ENCODE data around the gene STAT3.

The STAT3 gene

DNA sequence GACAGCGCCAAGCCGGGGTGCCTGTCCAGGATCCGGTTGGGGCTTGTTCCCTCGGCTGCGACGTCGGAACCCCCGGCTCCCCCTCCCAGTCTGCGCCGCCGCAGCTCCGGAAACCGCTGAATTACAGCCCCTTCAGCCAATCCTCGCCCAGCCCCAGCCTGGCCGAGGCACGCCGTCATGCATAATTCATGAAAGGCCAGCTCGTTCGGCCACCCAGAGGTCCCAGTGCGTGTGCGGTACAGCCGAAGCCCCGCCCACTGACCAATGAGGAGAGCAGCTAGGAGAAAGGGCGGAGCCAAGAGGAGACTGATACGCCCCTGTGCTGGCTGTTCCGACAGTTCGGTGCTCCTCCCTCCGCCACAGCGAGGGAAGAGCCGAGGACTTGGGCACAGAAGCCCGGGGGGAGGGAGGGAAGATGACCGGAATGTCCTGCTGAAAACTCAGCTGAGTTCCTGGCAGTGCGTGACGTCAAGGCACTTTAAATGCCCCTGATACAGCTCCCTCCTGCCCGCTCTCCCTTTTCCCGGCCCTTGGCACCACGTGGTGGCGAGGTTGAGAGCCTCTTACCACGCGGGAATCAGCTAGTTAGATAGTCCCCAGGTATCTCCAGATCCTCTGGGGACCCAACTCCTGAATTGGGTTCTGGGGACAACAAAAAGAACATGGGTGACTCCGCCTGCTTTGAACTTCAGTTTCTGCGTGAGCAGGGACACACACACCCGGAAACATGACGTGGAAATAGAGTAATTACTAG is at the start of gene STAT3:
TSS of gene STAT3 (minus strand) at position 62 of the 754 bp plus-strand sequence. CDS start 39,926 bp downstream, outside the sequence.
- TF ChIP-seq, protein P1, sequence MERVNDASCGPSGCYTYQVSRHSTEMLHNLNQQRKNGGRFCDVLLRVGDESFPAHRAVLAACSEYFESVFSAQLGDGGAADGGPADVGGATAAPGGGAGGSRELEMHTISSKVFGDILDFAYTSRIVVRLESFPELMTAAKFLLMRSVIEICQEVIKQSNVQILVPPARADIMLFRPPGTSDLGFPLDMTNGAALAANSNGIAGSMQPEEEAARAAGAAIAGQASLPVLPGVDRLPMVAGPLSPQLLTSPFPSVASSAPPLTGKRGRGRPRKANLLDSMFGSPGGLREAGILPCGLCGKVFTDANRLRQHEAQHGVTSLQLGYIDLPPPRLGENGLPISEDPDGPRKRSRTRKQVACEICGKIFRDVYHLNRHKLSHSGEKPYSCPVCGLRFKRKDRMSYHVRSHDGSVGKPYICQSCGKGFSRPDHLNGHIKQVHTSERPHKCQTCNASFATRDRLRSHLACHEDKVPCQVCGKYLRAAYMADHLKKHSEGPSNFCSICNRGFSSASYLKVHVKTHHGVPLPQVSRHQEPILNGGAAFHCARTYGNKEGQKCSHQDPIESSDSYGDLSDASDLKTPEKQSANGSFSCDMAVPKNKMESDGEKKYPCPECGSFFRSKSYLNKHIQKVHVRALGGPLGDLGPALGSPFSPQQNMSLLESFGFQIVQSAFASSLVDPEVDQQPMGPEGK (CRISPR knock-in tag; IDR thresholded peaks at IDR 0.05; ENCODE audit: borderline replicate concordance), result peak; percentile 63
- peak; percentile 89 for TF ChIP-seq ZFP3 (CRISPR knock-in tag; IDR thresholded peaks at IDR 0.05)
- TF ChIP-seq OSR1 (CRISPR knock-in tag; IDR thresholded peaks at IDR 0.05), result no peak
- TF ChIP-seq BACH2 (CRISPR knock-in tag; IDR thresholded peaks at IDR 0.05; ENCODE audit: borderline replicate concordance), result no peak
- no peak for TF ChIP-seq PPARA (CRISPR knock-in tag; IDR thresholded peaks at IDR 0.05; ENCODE audit: borderline replicate concordance)
- TF ChIP-seq, protein P2, sequence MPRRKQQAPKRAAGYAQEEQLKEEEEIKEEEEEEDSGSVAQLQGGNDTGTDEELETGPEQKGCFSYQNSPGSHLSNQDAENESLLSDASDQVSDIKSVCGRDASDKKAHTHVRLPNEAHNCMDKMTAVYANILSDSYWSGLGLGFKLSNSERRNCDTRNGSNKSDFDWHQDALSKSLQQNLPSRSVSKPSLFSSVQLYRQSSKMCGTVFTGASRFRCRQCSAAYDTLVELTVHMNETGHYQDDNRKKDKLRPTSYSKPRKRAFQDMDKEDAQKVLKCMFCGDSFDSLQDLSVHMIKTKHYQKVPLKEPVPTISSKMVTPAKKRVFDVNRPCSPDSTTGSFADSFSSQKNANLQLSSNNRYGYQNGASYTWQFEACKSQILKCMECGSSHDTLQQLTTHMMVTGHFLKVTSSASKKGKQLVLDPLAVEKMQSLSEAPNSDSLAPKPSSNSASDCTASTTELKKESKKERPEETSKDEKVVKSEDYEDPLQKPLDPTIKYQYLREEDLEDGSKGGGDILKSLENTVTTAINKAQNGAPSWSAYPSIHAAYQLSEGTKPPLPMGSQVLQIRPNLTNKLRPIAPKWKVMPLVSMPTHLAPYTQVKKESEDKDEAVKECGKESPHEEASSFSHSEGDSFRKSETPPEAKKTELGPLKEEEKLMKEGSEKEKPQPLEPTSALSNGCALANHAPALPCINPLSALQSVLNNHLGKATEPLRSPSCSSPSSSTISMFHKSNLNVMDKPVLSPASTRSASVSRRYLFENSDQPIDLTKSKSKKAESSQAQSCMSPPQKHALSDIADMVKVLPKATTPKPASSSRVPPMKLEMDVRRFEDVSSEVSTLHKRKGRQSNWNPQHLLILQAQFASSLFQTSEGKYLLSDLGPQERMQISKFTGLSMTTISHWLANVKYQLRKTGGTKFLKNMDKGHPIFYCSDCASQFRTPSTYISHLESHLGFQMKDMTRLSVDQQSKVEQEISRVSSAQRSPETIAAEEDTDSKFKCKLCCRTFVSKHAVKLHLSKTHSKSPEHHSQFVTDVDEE (CRISPR knock-in tag; IDR thresholded peaks at IDR 0.05), result peak; percentile 90
- TF ChIP-seq ZC3H10 (CRISPR knock-in tag; IDR thresholded peaks at IDR 0.05), result peak; percentile 73
- TF ChIP-seq, protein P3, sequence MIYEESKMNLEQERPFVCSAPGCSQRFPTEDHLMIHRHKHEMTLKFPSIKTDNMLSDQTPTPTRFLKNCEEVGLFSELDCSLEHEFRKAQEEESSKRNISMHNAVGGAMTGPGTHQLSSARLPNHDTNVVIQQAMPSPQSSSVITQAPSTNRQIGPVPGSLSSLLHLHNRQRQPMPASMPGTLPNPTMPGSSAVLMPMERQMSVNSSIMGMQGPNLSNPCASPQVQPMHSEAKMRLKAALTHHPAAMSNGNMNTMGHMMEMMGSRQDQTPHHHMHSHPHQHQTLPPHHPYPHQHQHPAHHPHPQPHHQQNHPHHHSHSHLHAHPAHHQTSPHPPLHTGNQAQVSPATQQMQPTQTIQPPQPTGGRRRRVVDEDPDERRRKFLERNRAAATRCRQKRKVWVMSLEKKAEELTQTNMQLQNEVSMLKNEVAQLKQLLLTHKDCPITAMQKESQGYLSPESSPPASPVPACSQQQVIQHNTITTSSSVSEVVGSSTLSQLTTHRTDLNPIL (CRISPR knock-in tag; IDR thresholded peaks at IDR 0.05; ENCODE audit: low read depth), result no peak
- TF ChIP-seq, protein P4, sequence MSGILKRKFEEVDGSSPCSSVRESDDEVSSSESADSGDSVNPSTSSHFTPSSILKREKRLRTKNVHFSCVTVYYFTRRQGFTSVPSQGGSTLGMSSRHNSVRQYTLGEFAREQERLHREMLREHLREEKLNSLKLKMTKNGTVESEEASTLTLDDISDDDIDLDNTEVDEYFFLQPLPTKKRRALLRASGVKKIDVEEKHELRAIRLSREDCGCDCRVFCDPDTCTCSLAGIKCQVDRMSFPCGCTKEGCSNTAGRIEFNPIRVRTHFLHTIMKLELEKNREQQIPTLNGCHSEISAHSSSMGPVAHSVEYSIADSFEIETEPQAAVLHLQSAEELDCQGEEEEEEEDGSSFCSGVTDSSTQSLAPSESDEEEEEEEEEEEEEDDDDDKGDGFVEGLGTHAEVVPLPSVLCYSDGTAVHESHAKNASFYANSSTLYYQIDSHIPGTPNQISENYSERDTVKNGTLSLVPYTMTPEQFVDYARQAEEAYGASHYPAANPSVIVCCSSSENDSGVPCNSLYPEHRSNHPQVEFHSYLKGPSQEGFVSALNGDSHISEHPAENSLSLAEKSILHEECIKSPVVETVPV (CRISPR knock-in tag; IDR thresholded peaks at IDR 0.05), result peak; percentile 72
- no peak for TF ChIP-seq ARNTL (CRISPR knock-in tag; IDR thresholded peaks at IDR 0.05; ENCODE audit: borderline replicate concordance, low read depth)
- no peak for TF ChIP-seq ESRRG (CRISPR knock-in tag; IDR thresholded peaks at IDR 0.05)
- TF ChIP-seq CSDC2 (CRISPR knock-in tag; IDR thresholded peaks at IDR 0.05), result peak; percentile 96
- TF ChIP-seq RARB (CRISPR knock-in tag; IDR thresholded peaks at IDR 0.05), result no peak
- TF ChIP-seq TCF4 (CRISPR knock-in tag; IDR thresholded peaks at IDR 0.05; ENCODE audit: borderline replicate concordance), result no peak
- TF ChIP-seq ZNF565 (CRISPR knock-in tag; conservative IDR thresholded peaks at IDR 0.05; ENCODE audit: low read depth), result no peak
- no peak for TF ChIP-seq TOX (CRISPR knock-in tag; IDR thresholded peaks at IDR 0.05; ENCODE audit: borderline replicate concordance)
- TF ChIP-seq SNAI2 (CRISPR knock-in tag; IDR thresholded peaks at IDR 0.05), result peak; percentile 84
- peak; percentile 81 for TF ChIP-seq ZFP30 (CRISPR knock-in tag; IDR thresholded peaks at IDR 0.05)
- TF ChIP-seq, protein P5, sequence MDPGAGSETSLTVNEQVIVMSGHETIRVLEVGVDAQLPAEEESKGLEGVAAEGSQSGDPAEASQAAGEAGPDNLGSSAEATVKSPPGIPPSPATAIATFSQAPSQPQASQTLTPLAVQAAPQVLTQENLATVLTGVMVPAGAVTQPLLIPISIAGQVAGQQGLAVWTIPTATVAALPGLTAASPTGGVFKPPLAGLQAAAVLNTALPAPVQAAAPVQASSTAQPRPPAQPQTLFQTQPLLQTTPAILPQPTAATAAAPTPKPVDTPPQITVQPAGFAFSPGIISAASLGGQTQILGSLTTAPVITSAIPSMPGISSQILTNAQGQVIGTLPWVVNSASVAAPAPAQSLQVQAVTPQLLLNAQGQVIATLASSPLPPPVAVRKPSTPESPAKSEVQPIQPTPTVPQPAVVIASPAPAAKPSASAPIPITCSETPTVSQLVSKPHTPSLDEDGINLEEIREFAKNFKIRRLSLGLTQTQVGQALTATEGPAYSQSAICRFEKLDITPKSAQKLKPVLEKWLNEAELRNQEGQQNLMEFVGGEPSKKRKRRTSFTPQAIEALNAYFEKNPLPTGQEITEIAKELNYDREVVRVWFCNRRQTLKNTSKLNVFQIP (CRISPR knock-in tag; IDR thresholded peaks at IDR 0.05; ENCODE audit: borderline replicate concordance, low read depth), result 0 out of 2 replicates have a peak, but pooled peaks have one; percentile 77
- no peak for TF ChIP-seq ZNF70 (CRISPR knock-in tag; IDR thresholded peaks at IDR 0.05)
- 0 out of 2 replicates have a peak, but pooled peaks have one; percentile 10 for TF ChIP-seq ZNF8 (CRISPR knock-in tag; IDR thresholded peaks at IDR 0.05)
- 0 out of 2 replicates have a peak, but pooled peaks have one; percentile 35 for TF ChIP-seq GLIS3 (CRISPR knock-in tag; IDR thresholded peaks at IDR 0.05)
- TF ChIP-seq ISL1 (CRISPR knock-in tag; IDR thresholded peaks at IDR 0.05), result peak; percentile 61
- peak; percentile 98 for ATAC-seq

DNA sequence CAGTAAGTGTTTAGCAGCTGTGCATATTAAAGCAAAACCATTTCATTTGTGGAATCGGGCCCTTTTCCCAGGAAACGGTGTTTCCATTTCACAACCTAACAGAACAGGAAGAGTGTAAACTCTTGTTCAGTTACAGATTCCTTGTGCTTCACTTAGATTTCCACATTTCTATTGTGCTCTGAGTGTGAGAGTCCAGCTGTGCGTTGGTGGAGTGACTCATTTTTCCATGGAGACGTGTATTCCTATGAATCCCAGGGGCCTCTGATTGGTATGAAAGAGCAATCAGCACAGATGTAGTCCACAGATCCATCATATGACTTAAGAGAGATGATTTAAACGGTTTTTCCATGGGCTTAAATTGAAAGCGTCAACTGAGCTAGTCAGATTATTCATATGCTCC is 48.1 kb upstream of the STAT3 start:
- peak; percentile 66 for ATAC-seq
- TF ChIP-seq RARB (CRISPR knock-in tag; IDR thresholded peaks at IDR 0.05) (no peak), ZC3H10 (CRISPR knock-in tag; IDR thresholded peaks at IDR 0.05) (no peak)
- TF ChIP-seq, protein P5 (CRISPR knock-in tag; IDR thresholded peaks at IDR 0.05; ENCODE audit: borderline replicate concordance, low read depth), result no peak

All from SK-N-SH treated with all-trans-retinoic acid at 6 μM for 48 hours (cell line).